Measurements from ENCODE around the gene SLC7A6.

SLC7A6 gene

DNA sequence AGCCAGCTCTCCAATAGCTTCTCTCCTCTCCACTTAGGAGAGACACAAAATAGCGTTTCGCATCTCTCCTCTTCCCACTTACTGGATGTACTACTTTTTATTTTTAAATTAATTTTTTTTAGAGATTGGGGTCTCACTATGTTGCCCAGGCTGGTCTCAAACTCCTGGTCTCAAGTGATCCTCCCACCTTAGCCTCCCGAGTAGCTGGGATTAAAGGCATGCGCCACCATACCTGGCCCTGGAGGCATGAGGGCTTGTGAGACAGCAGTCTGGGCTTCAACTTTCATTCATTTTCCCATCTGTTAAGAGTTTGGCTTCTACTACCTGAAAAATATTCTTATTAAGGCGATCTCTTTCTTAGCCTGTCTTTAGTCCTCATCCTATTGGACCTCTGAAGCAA lies 28.1 kb downstream of the SLC7A6 start:
- no peak overlapping the region for H3K4me3 ChIP-seq (ENCODE audit: low read length)
- no peak for DNase-seq (ENCODE audit: low read depth)
- TF ChIP-seq, protein P1, sequence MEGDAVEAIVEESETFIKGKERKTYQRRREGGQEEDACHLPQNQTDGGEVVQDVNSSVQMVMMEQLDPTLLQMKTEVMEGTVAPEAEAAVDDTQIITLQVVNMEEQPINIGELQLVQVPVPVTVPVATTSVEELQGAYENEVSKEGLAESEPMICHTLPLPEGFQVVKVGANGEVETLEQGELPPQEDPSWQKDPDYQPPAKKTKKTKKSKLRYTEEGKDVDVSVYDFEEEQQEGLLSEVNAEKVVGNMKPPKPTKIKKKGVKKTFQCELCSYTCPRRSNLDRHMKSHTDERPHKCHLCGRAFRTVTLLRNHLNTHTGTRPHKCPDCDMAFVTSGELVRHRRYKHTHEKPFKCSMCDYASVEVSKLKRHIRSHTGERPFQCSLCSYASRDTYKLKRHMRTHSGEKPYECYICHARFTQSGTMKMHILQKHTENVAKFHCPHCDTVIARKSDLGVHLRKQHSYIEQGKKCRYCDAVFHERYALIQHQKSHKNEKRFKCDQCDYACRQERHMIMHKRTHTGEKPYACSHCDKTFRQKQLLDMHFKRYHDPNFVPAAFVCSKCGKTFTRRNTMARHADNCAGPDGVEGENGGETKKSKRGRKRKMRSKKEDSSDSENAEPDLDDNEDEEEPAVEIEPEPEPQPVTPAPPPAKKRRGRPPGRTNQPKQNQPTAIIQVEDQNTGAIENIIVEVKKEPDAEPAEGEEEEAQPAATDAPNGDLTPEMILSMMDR (conservative IDR thresholded peaks at IDR 0.05; ENCODE audit: low read length), result no peak

DNA sequence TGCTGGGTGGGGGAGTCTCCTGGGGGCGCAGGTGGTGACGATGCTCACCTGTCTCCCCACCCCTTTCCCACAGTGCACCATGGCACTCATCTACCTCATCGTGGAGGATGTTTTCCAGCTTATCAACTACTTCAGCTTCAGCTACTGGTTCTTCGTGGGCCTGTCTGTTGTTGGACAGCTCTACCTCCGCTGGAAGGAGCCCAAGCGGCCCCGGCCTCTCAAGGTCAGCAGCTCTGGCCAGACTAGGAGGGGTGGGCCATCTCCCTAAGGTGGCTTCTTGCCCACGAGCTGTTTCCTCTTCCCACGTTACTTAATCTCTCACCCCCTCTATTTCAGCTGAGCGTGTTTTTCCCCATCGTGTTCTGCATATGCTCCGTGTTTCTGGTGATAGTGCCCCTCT lies 32.0 kb downstream of the SLC7A6 start:
- DNase-seq (ENCODE audit: low read depth), result no peak
- H3K4me3 ChIP-seq (ENCODE audit: low read length), result no peak overlapping the region
- TF ChIP-seq, protein P1 (conservative IDR thresholded peaks at IDR 0.05; ENCODE audit: low read length), result no peak

GRCh38 chr16:68296693-68297092 lies 32.4 kb downstream of the SLC7A6 start:
- H3K4me3 ChIP-seq (ENCODE audit: low read length), result no peak overlapping the region
- no peak for DNase-seq (ENCODE audit: low read depth)
- TF ChIP-seq, protein P1 (conservative IDR thresholded peaks at IDR 0.05; ENCODE audit: low read length), result no peak

DNA sequence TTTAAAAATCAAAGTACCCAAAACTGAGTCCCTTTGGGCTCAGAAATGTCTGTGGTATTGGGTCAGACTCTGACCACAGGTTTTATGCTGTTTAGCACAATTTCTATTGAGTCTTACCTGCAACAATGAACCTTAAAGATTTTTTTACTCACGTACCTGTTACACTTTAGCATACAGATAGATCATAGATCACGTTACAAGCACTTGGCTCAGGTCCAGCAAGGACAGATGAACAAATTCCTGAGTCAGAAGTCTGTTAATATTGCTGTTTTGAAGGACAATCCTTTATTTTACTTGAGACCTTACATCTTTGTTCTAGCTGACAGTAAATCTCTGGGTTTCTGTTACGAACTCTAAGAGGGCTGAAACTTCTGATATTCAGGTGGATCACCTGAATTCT lies 33.6 kb downstream of the SLC7A6 start:
- no peak for DNase-seq (ENCODE audit: low read depth)
- no peak overlapping the region for H3K4me3 ChIP-seq (ENCODE audit: low read length)
- TF ChIP-seq, protein P1 (conservative IDR thresholded peaks at IDR 0.05; ENCODE audit: low read length), result no peak

- no peak for DNase-seq (ENCODE audit: low read depth)
- TF ChIP-seq, protein P1 (conservative IDR thresholded peaks at IDR 0.05; ENCODE audit: low read length), result no peak
Observed at GRCh38 chr16:68298312-68298711, 34.0 kb downstream of the SLC7A6 start.

DNA sequence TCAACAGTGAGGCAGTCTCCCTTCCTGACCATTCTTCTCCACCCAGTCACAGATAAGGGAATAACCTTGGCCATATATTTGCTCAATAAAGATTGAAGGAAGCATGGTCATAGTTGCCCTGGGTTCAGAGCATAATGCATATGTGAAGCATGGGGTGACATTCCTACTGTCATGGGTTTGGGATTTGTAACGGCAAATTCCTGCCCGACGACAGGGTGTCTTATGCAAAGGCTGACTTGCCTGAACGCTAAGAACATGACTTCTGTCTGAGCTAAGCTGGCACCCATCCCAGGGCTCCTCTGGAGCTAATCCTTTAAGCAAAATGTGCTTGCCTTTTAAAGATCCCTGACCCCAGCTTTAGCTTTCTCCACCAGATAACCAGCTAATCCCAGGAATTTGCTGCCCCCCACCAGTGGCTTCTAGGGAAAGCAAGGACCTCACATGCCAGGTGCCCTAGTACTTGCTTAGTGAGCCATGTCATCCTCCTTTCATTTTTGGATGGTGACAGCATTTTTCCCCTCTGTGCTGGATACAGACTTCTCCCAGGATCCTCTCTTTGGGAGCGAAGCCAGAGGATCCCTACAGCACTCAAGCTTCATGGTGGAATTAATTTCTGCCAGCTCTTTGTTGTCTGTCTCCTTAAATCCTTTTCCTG lies 34.7 kb downstream of the SLC7A6 start:
- peak; percentile 89 for DNase-seq (ENCODE audit: low read depth)
- TF ChIP-seq, protein P1 (conservative IDR thresholded peaks at IDR 0.05; ENCODE audit: low read length), result no peak
- no peak overlapping the region for H3K4me3 ChIP-seq (ENCODE audit: low read length)

More at GRCh38 chr16:68298312-68298711, 34.0 kb downstream of the SLC7A6 start:
- H3K4me3 ChIP-seq (ENCODE audit: low read length), result no peak overlapping the region
